Measurements from ENCODE around the gene PGAP3.

PGAP3 gene

GRCh38 chr17:39671651-39672521, 16.0 kb downstream of the PGAP3 start:
- no peak for DNase-seq

GRCh38 chr17:39670746-39671145, 17.1 kb downstream of the PGAP3 start:
- no peak for DNase-seq

- no peak for DNase-seq
These were observed 17.7 kb downstream of the PGAP3 start for GRCh38 chr17:39669897-39670735.

- DNase-seq: peak; percentile 64
These were observed 19.6 kb downstream of the PGAP3 start, which contains the start of gene PNMT for GRCh38 chr17:39667945-39668924. Gene PNMT, plus strand, starts transcription at chr17:39668453. Its CDS starts 23 bp downstream, at chr17:39668476.

- no peak for DNase-seq
These were observed 20.5 kb downstream of the PGAP3 start for GRCh38 chr17:39667262-39667944.

- DNase-seq: no peak
These were observed 21.1 kb downstream of the PGAP3 start for GRCh38 chr17:39666601-39667261.

- DNase-seq: no peak
These were observed 21.6 kb downstream of the PGAP3 start for GRCh38 chr17:39666231-39666600.

GRCh38 chr17:39665642-39666224, 22.1 kb downstream of the PGAP3 start:
- DNase-seq: no peak

GRCh38 chr17:39664581-39665561, 23.0 kb downstream of the PGAP3 start, which contains the start of gene TCAP:
Gene TCAP, plus strand, starts transcription at chr17:39665349. Its CDS starts 11 bp downstream, at chr17:39665360.
- DNase-seq: no peak

GRCh38 chr17:39663688-39664580, 23.9 kb downstream of the PGAP3 start:
- DNase-seq: no peak

GRCh38 chr17:39663340-39663687, 24.5 kb downstream of the PGAP3 start:
- DNase-seq: no peak

- DNase-seq: no peak
These were observed 25.1 kb downstream of the PGAP3 start for GRCh38 chr17:39662551-39663339.

- DNase-seq: no peak
These were observed 25.9 kb downstream of the PGAP3 start for GRCh38 chr17:39661744-39662541.

- DNase-seq: no peak
These were observed 27.2 kb downstream of the PGAP3 start for GRCh38 chr17:39660397-39661385.

- no peak for DNase-seq
These were observed 27.9 kb downstream of the PGAP3 start for GRCh38 chr17:39660011-39660360.

Data from stimulated activated CD4-positive, alpha-beta T cell treated with anti-CD3 and anti-CD28 coated beads, Interleukin-1b, Interleukin-23, amount 100 ng/mL, for 48 hours (primary cell).